ENCODE measurements around the gene REV3L. TPM values are rescaled to one million over a fixed set of nuclear protein-coding genes. Genes with fewer than 3 reads are reported as not detected.
A peak's percentile ranks its signal among the peaks of the same experiment; 100 is the strongest.

Gene REV3L
- total and polyA plus RNA-seq, 2 of the 13 experiments (the other 11 are each of a cell fraction or from before 2014, with no cell fraction given): 12.8 to 31.3 TPM

- TF ChIP-seq PHF5A (CRISPR knock-in tag; IDR thresholded peaks at IDR 0.05; ENCODE audit: low read depth, unreplicated experiment) (no peak), GATAD1 (CRISPR knock-in tag; IDR thresholded peaks at IDR 0.05) (peak; percentile 91), ZHX1 (CRISPR knock-in tag; IDR thresholded peaks at IDR 0.05; ENCODE audit: low read depth) (no peak), IRF2 (CRISPR knock-in tag; IDR thresholded peaks at IDR 0.05) (peak; percentile 86), GFI1 (CRISPR knock-in tag; IDR thresholded peaks at IDR 0.05; ENCODE audit: borderline replicate concordance) (no peak), NFATC3 (CRISPR knock-in tag; IDR thresholded peaks at IDR 0.05) (no peak), ZNF773 (CRISPR knock-in tag; IDR thresholded peaks at IDR 0.05; ENCODE audit: borderline replicate concordance) (no peak), ZNF430 (CRISPR knock-in tag; IDR thresholded peaks at IDR 0.05) (peak; percentile 87; the same call in 1 of the 2 replicates), ONECUT2 (CRISPR knock-in tag; IDR thresholded peaks at IDR 0.05) (no peak; the same call in 1 of the 2 replicates), TBP (CRISPR knock-in tag; IDR thresholded peaks at IDR 0.05) (no peak), SRSF4 (IDR thresholded peaks at IDR 0.05; ENCODE audit: low read depth, low read length, poor library complexity, severe bottlenecking) (no peak), MAZ (IDR thresholded peaks at IDR 0.05; ENCODE audit: borderline replicate concordance, low read depth, low read length) (no peak), MAZ (CRISPR knock-in tag; IDR thresholded peaks at IDR 0.05; ENCODE audit: low read depth) (0 out of 2 replicates have a peak, but pooled peaks have one; percentile 32), WIZ (CRISPR knock-in tag; IDR thresholded peaks at IDR 0.05) (no peak), JUND (CRISPR knock-in tag; IDR thresholded peaks at IDR 0.05) (no peak), ZSCAN31 (CRISPR knock-in tag; IDR thresholded peaks at IDR 0.05; ENCODE audit: low read depth) (peak; percentile 74; the same call in 1 of the 2 replicates), FOXM1 (CRISPR knock-in tag; IDR thresholded peaks at IDR 0.05) (no peak), ZNF10 (CRISPR knock-in tag; IDR thresholded peaks at IDR 0.05; ENCODE audit: borderline replicate concordance, low read depth) (no peak), ZNF282 (IDR thresholded peaks at IDR 0.05; ENCODE audit: partially characterized antibody) (no peak)
- TF ChIP-seq, protein P1, sequence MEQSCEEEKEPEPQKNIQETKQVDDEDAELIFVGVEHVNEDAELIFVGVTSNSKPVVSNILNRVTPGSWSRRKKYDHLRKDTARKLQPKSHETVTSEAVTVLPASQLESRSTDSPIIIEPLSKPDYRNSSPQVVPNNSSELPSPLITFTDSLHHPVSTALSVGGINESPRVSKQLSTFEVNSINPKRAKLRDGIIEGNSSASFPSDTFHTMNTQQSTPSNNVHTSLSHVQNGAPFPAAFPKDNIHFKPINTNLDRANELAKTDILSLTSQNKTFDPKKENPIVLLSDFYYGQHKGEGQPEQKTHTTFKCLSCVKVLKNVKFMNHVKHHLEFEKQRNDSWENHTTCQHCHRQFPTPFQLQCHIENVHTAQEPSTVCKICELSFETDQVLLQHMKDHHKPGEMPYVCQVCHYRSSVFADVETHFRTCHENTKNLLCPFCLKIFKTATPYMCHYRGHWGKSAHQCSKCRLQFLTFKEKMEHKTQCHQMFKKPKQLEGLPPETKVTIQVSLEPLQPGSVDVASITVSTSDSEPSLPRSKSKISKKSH (CRISPR knock-in tag; IDR thresholded peaks at IDR 0.05; ENCODE audit: borderline replicate concordance): peak; percentile 84; the same call in 1 of the 2 replicates
- TF ChIP-seq, protein P2, sequence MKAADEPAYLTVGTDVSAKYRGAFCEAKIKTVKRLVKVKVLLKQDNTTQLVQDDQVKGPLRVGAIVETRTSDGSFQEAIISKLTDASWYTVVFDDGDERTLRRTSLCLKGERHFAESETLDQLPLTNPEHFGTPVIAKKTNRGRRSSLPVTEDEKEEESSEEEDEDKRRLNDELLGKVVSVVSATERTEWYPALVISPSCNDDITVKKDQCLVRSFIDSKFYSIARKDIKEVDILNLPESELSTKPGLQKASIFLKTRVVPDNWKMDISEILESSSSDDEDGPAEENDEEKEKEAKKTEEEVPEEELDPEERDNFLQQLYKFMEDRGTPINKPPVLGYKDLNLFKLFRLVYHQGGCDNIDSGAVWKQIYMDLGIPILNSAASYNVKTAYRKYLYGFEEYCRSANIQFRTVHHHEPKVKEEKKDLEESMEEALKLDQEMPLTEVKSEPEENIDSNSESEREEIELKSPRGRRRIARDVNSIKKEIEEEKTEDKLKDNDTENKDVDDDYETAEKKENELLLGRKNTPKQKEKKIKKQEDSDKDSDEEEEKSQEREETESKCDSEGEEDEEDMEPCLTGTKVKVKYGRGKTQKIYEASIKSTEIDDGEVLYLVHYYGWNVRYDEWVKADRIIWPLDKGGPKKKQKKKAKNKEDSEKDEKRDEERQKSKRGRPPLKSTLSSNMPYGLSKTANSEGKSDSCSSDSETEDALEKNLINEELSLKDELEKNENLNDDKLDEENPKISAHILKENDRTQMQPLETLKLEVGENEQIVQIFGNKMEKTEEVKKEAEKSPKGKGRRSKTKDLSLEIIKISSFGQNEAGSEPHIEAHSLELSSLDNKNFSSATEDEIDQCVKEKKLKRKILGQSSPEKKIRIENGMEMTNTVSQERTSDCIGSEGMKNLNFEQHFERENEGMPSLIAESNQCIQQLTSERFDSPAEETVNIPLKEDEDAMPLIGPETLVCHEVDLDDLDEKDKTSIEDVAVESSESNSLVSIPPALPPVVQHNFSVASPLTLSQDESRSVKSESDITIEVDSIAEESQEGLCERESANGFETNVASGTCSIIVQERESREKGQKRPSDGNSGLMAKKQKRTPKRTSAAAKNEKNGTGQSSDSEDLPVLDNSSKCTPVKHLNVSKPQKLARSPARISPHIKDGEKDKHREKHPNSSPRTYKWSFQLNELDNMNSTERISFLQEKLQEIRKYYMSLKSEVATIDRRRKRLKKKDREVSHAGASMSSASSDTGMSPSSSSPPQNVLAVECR (CRISPR knock-in tag; IDR thresholded peaks at IDR 0.05; ENCODE audit: borderline replicate concordance): peak; percentile 98
Observed at GRCh38 chr6:111259089-111259831, 223.8 kb downstream of the REV3L start (continued).

All from HepG2 (cell line).